K562 (cell line): ENCODE results near the gene NACC1. TPM values are rescaled to one million over a fixed set of nuclear protein-coding genes. Genes with fewer than 3 reads are reported as not detected.

Experiments
- BRD4 ChIP-seq: fragments of 200-600 bp; sonication (generic); IDR thresholded peaks from 2 replicates; pipeline ENCODE4 v1.6.1; 2017; ENCODE audit warnings: inconsistent platforms
- CEBPG ChIP-seq, 3 experiments: fragments of 200-800 bp in 1 of 3; sonication (Bioruptor generic) in 1 of 3; sonication (generic) in 1 of 3; formaldehyde crosslinking in 1 of 3; IDR thresholded peaks in 2 of 3; conservative IDR thresholded peaks in 1 of 3; 2 replicates each; pipeline versions ENCODE4 v1.6.1 to v1.8.0; 2016 to 2022; ENCODE audit warnings: missing compliant biosample characterization in 2 of 3, missing genetic modification characterization in 2 of 3, mild to moderate bottlenecking in 1 of 3, missing genetic modification reagents in 1 of 3
- FIP1L1 ChIP-seq: fragments of 200-400 bp; formaldehyde crosslinking; IDR thresholded peaks from 2 replicates; pipeline ENCODE4 v1.6.1; 2018; ENCODE audit warnings: mild to moderate bottlenecking, low read depth, low read length; ENCODE audit not compliant: poor library complexity, severe bottlenecking
- HMGN3 ChIP-seq: IDR thresholded peaks from 2 replicates; pipeline ENCODE4 v1.6.1; 2011; ENCODE audit warnings: borderline replicate concordance, low read depth, mild to moderate bottlenecking, mixed read lengths, low read length; ENCODE audit not compliant: insufficient read length; ENCODE audit errors: extremely low read depth
- JUN ChIP-seq, 2 experiments: sonication (generic) in 1 of 2; formaldehyde crosslinking in 1 of 2; IDR thresholded peaks; 2 replicates each; pipeline versions ENCODE4 v1.6.1 to v1.8.0; 2012 to 2022; ENCODE audit warnings: borderline replicate concordance in 2 of 2, mild to moderate bottlenecking in 2 of 2, improper control_type of control experiment in 1 of 2, low read depth in 1 of 2, low read length in 1 of 2, missing genetic modification reagents in 1 of 2
- L3MBTL2 ChIP-seq: fragments of 450-650 bp; IDR thresholded peaks from 2 replicates; pipeline ENCODE4 v1.6.1; 2016; ENCODE audit warnings: mild to moderate bottlenecking, moderate library complexity
- NFATC3 ChIP-seq: fragments of 450-650 bp; IDR thresholded peaks from 2 replicates; pipeline ENCODE4 v1.6.1; 2017; ENCODE audit warnings: mild to moderate bottlenecking
- NFRKB ChIP-seq: fragments of 450-650 bp; IDR thresholded peaks from 2 replicates; pipeline ENCODE4 v1.6.1; 2016; ENCODE audit warnings: low read depth
- NR4A1 ChIP-seq, 2 experiments: fragments of 250-450 bp in 1 of 2; fragments of 450-650 bp in 1 of 2; sonication (Bioruptor Pico) in 1 of 2; IDR thresholded peaks; 2 replicates each; pipeline versions ENCODE4 v1.4.0 to v1.6.1; 2016 to 2020; ENCODE audit warnings: mild to moderate bottlenecking in 2 of 2, missing compliant biosample characterization in 1 of 2, missing genetic modification characterization in 1 of 2, moderate library complexity in 1 of 2
- PHF8 ChIP-seq: fragments of 200-600 bp; sonication (generic); IDR thresholded peaks from 2 replicates; pipeline ENCODE4 v1.6.1; 2012; ENCODE audit warnings: mixed run types, mild to moderate bottlenecking, inconsistent platforms, low read length, moderate library complexity, borderline replicate concordance
- SPI1 ChIP-seq: IDR thresholded peaks from 2 replicates; pipeline ENCODE4 v1.6.1; 2011; ENCODE audit warnings: low read depth, low read length, control low read depth, borderline replicate concordance
- ZNF146 ChIP-seq: IDR thresholded peaks from one replicate; pipeline ENCODE4 v1.6.1; 2018; ENCODE audit warnings: missing compliant biosample characterization; ENCODE audit not compliant: unreplicated experiment
- ZNF274 ChIP-seq: IDR thresholded peaks from 2 replicates; pipeline ENCODE4 v1.6.1; 2011; ENCODE audit warnings: low read depth, mild to moderate bottlenecking, low read length, moderate library complexity, borderline replicate concordance
- ZNF395 ChIP-seq: fragments of 200-800 bp; sonication (Bioruptor generic); IDR thresholded peaks from 2 replicates; pipeline ENCODE4 v1.6.1; 2017; ENCODE audit warnings: missing genetic modification characterization, missing compliant biosample characterization
- ZNF444 ChIP-seq: fragments of 250-450 bp; sonication (Bioruptor Pico); IDR thresholded peaks from 2 replicates; pipeline ENCODE4 v1.4.0; 2020; ENCODE audit warnings: mild to moderate bottlenecking, moderate library complexity
- ZNF518B ChIP-seq: fragments of 250-450 bp; sonication (Bioruptor Pico); IDR thresholded peaks from 2 replicates; pipeline ENCODE4 v1.5.0; 2021; ENCODE audit warnings: mild to moderate bottlenecking, moderate library complexity
- ZNF740 ChIP-seq, 3 experiments: fragments of 200-800 bp in 1 of 3; sonication (Bioruptor generic) in 1 of 3; sonication (generic) in 1 of 3; formaldehyde crosslinking in 1 of 3; IDR thresholded peaks; 2 replicates each; pipeline versions ENCODE4 v1.6.1 to v1.8.0; 2016 to 2022; ENCODE audit warnings: mild to moderate bottlenecking in 2 of 3, missing compliant biosample characterization in 2 of 3, missing genetic modification characterization in 2 of 3, missing genetic modification reagents in 1 of 3
- ZNF830 ChIP-seq: fragments of 250-450 bp; sonication (Bioruptor Pico); IDR thresholded peaks from 2 replicates; pipeline ENCODE4 v1.5.0; 2021; ENCODE audit warnings: mild to moderate bottlenecking
- polyA plus RNA-seq, 8 experiments: library from polyadenylated mRNA; depleted of rRNA in 4 of 8; stranded (reverse) in 5 of 8; unstranded in 3 of 8; fragments of >200 nt; fragmentation: Nextera tagmentation in 2 of 8; fragmentation: Illumina TruSeq in 1 of 8; extraction: Ambion mirVana in 2 of 8; extraction: Trizol in 1 of 8; gene quantifications; 2 replicates each; pipeline versions ENCODE4 v1.2.1 to v1.2.3, GENCODE V29; 2011 to 2014; ENCODE audit warnings: inconsistent platforms in 1 of 8, missing spikeins in 1 of 8
- total RNA-seq, 7 experiments: library from RNA; depleted of rRNA in 6 of 7; stranded (reverse); fragments of >200 nt in 6 of 7; fragmentation: Illumina TruSeq in 2 of 7; extraction: Trizol in 2 of 7; gene quantifications; 2 replicates each; pipeline versions ENCODE4 v1.2.1 to v1.2.3, GENCODE V29; 2011 to 2021; ENCODE audit warnings: low replicate concordance in 1 of 7

NACC1 gene
- total and polyA plus RNA-seq, 9 of the 15 experiments (the other 6 are each of a cell fraction or from before 2014, with no cell fraction given) = 0.04 to 96.6 (median 25.8) TPM

- TF ChIP-seq ZNF395 (CRISPR knock-in tag) (peak; percentile 93), ZNF274 (peak; percentile 83; the same call in 1 of the 2 replicates), FIP1L1 (peak; percentile 93), ZNF830 (no peak; the same call in 1 of the 2 replicates), NFRKB (peak; percentile 85), HMGN3 (peak; percentile 100), CEBPG (CRISPR knock-in tag; IDR thresholded peaks at IDR 0.05) (no peak), CEBPG (tag; conservative IDR thresholded peaks at IDR 0.05 in 1 of 2, IDR thresholded peaks at IDR 0.05 in 1 of 2) (no peak), NR4A1 (CRISPR knock-in tag; IDR thresholded peaks at IDR 0.05) (no peak), NR4A1 (tag; IDR thresholded peaks at IDR 0.05) (peak; percentile 83), BRD4 (peak; percentile 87), ZNF740 (CRISPR knock-in tag; IDR thresholded peaks at IDR 0.05) (peak; percentile 55; the same call in 1 of the 2 replicates), ZNF740 (tag; IDR thresholded peaks at IDR 0.05) (peak in 1 of 2 experiments; percentile 62; a peak in 1 of 4 replicates), SPI1 (peak; percentile 99), L3MBTL2 (peak; percentile 79), ZNF146 (CRISPR knock-in tag) (no peak), PHF8 (peak; percentile 64; the same call in 1 of the 2 replicates), JUN (IDR thresholded peaks at IDR 0.05; ENCODE audit: borderline replicate concordance, low read depth, low read length) (no peak), JUN (CRISPR knock-in tag; IDR thresholded peaks at IDR 0.05; ENCODE audit: borderline replicate concordance) (no peak), ZNF444 (peak; percentile 26; the same call in 1 of the 2 replicates), ZNF518B (CRISPR knock-in tag) (no peak), NFATC3 (no peak)
Observed at GRCh38 chr19:13102666-13103580, 15.1 kb upstream of the NACC1 start, which contains the start of gene LYL1 (continued).
